GM12865 (cell line): ENCODE measurements around the gene SNTA1.
"Not testable (repeated sequence)": the region's sequence is repeated elsewhere in the genome, so short reads cannot be mapped to it uniquely, and the experiment has no call there.

ENCODE experiments used
- DNase-seq: peaks from one replicate; pipeline ENCODE4 v3.0.0; 2010; ENCODE audit warnings: low read depth
- H3K4me3 ChIP-seq: 2 replicates; pipeline ENCODE4 v1.5.1; 2011; ENCODE audit warnings: mild to moderate bottlenecking, low read depth, low read length, control low read depth
- TF ChIP-seq, protein P1 (sequence below): IDR thresholded peaks from 2 replicates; pipeline ENCODE4 v1.5.1; 2011; ENCODE audit warnings: low read length, control low read depth, low read depth, inconsistent platforms; ENCODE audit not compliant: insufficient read depth; ENCODE audit errors: missing control alignments

The SNTA1 gene

DNA sequence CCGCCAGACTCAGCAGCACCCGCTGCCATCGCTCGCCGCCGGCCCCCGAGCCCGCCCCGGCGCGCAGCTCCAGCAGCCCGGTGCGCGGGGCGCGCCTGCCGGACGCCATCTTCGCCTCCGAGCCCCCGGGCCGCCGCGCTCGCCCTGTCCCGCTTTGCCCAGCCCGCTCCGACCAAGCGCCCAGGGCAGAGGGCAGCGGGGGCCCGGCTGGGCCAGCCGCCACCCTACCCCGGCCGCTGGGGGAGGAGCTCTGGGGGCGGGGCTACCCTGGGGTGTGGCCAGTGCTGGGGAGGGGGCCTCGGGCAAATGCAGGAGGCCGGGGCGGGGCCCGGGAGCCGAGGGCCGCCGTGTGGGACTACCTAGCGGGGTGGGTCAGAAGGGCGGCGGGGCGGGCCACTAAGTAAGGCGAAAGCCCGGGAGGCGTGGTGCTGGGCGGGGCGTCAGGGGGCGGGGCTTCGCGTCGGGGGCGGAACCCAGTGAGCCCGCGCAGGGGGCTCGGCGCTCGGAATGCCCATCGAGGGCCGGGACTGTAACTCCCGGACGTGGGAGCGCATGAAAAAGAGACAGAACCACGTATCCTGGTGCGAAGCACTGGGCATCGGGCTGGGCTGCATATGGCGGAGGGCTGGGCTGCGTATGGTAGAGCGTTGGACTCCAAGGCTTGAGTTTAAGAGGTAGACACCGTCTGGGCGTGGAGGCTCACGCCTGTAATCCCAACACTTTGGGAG lies at the start of gene SNTA1:
SNTA1 (minus strand) TSS at position 252 of the 728 bp plus-strand sequence; CDS start at position 109, 143 bp downstream.
- peak; percentile 92 for DNase-seq
- peak within 1 kb of the TSS; percentile 78 for H3K4me3 ChIP-seq
- TF ChIP-seq, protein P1, sequence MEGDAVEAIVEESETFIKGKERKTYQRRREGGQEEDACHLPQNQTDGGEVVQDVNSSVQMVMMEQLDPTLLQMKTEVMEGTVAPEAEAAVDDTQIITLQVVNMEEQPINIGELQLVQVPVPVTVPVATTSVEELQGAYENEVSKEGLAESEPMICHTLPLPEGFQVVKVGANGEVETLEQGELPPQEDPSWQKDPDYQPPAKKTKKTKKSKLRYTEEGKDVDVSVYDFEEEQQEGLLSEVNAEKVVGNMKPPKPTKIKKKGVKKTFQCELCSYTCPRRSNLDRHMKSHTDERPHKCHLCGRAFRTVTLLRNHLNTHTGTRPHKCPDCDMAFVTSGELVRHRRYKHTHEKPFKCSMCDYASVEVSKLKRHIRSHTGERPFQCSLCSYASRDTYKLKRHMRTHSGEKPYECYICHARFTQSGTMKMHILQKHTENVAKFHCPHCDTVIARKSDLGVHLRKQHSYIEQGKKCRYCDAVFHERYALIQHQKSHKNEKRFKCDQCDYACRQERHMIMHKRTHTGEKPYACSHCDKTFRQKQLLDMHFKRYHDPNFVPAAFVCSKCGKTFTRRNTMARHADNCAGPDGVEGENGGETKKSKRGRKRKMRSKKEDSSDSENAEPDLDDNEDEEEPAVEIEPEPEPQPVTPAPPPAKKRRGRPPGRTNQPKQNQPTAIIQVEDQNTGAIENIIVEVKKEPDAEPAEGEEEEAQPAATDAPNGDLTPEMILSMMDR, result no peak

DNA sequence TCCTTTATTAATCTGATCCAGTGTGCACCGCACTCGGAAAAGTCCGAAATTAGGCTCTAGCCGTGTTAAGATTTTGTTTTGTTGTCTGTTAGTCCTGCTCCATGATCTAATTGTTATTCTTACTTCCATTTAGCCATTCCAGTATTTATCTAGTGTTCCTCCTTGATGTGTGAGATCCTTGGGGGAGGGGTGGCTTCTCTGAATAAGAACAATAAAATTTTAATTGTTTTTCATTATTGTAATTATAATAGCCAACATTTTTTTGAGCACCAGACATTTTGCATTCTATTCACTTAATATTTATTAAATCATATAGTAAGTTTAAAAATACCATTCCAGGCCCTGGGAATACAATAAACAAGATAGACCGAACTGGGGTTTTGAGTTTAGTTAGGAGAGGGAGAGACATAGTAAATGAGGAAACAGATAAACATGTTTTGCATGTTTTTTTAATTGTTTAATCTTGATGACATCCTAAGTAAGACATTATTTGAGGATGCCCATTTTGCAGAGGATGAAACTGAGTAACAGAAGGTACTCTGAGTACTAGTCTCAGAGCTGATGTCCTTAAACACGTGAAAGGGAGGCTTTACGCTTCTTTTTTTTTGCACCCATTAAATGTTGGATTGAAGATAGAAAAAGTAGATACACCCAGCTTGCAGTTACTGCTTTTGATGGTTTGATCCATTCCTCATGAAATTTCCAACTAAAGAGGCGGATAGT lies 47.5 kb upstream of the SNTA1 start:
- no peak for DNase-seq
- TF ChIP-seq, protein P1, result no peak
- peak overlapping the region; percentile 95 for H3K4me3 ChIP-seq

DNA sequence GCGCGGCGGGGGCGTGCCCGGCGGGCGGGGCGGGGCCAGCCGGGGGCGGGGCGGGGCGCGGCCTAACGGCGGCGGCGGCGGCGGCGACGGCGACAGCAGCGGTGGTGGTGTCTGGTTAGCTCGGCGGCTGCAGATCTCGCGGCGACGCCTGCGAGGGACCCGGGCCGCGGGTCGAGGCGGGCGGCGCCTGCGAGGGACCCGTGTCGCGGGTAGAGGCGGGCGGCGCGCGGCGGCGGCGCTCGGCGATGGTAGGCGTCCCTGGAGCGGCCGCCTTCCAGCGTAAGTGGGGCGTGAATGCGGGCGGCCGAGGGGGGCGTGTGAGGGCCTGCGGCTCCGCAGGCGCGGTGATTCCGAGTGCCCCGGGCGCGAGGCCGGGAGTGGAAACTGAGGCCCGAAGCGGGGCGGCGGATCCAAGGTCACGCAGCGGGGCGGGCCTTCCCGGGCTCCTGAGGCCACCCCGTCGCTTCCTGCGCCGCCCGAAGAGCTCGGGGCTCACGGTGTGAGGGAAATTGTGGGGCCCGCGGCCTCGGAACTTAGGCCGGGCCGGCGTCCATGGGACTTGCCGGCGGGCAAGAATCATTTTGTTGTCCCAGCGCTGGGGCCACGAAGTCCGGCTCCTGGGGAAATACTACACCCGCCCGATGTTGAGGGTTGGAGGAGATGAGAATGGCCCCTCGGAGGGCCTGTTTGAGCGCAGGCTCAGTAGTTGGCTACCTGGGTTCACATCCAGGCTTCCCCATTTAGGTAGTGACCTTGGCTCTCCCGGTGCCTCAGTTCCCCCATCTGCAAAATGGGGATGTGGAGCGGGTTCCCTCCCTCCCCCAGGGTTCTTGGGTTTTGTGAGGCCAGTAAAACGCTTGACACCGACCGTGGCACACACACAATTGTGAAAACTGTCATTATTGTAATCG lies 46.7 kb upstream of the SNTA1 start, which contains the start of gene CBFA2T2:
CBFA2T2 (plus strand) TSS at position 74 of the 911 bp plus-strand sequence; CDS start at position 246, 172 bp downstream.
- H3K4me3 ChIP-seq, result peak within 1 kb of the TSS; percentile 95
- TF ChIP-seq, protein P1, result no peak
- DNase-seq, result no peak

DNA sequence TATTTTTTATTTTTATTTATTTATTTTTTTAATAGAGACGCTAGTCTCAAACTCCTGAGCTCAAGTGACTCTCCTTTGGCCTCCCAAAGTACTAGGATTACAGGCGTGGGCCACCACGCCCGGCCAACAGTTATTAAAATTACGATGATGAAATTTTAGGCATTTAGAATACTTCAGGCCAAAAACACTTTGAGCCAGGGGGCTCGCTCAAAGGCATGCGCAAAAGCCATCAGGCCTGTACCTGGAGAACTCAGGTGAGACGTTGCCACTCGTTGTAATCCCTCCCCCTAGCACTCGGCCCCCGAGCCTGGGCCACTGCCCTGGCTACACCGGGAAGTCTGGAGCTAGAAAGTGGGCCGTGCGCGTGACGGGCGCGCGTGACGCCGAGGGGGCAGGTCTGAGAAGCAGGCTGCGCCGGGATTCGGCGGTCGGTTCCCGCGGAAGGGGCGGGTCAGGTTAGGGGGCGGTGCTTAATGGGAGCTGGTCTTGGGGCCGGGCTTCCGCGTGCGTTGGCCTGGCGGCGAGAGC lies 46.0 kb upstream of the SNTA1 start:
- peak overlapping the region; percentile 94 for H3K4me3 ChIP-seq
- TF ChIP-seq, protein P1, result no peak

DNA sequence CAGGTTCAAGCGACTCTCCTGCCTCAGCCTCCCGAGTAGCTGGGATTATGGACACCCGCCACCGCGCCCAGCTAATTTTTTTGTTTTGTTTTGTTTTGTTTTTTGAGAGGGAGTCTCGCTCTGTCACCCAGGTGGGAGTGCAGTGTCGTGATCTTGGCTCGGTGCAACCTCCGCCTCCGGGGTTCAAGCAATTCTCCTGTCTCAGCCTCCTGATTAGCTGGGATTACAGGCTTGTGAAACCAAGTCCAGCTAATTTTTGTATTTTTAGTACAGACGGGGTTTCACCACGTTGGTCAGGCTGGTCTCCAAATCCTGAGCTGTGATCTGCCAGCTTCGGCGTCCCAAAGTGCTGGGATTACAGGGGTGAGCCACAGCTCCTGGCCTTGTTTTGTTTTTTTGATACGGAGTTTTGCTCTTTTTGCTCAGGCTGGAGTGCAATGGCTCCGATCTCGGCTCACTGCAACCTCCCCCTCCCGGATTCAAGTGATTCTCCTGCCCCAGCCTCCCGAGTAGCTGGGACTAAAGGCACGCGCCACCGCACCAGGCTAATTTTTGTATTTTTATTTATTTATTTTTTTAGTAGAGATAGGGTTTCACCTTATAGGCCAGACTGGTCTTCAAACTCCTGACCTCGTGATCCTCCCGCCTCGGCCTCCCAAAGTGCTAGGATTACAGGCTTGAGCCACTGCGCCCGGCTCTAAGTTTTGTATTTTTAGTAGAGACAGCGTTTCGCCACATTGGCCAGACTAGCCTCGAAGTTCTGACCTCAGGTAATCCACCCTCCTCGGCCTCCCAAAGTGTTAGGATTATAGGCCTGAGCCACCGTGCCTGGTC lies 45.3 kb upstream of the SNTA1 start:
- H3K4me3 ChIP-seq, result peak overlapping the region; percentile 94
- not testable (repeated sequence) for DNase-seq

More for the DNA sequence above, 46.0 kb upstream of the SNTA1 start:
- DNase-seq, result peak; percentile 98

DNA sequence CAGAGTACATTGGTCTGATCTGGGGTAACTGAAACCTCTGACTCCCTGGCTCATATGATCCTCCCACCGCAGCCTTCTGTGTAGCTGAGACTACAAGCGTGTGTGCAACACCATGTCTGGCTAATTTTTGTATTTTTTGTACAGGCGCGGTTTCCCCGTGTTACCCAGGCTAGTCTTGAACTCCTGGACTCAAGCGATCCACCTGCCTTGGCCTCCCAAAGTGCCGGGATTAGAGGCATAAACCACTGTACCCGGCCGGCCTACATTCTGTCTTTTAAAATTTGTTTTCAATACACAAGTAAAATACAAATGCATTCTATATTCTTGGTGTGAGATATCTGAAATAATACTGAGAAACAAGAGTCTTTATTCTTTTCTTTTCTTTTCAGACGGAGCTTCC lies 44.6 kb upstream of the SNTA1 start:
- no peak for DNase-seq
- no peak overlapping the region for H3K4me3 ChIP-seq
- TF ChIP-seq, protein P1, result no peak

DNA sequence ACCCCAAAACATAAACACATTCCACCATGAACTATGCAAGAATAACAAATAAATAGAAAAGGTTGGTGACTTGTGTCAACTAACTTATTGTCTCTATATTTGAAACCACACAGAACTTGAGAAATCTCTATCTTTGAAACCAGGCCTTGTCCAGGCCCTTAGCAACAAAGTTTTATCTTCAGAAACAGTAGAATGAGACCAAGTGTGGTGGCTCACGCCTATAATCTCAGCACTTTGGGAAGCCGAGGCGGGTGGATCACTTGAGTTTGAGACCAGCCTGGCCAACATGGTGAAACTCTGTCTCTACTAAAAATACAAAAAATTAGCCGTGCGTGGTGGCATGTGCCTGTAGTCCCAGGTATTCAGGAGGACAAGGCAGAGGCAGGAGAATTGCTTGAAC lies 39.6 kb upstream of the SNTA1 start:
- H3K4me3 ChIP-seq, DNase-seq: not testable (repeated sequence)
